ENCODE data around the gene HNRNPU. TPM values are rescaled to one million over a fixed set of nuclear protein-coding genes. Genes with fewer than 3 reads are reported as not detected.

Gene HNRNPU
- total and polyA plus RNA-seq, 2 of the 13 experiments (the other 11 are each of a cell fraction or from before 2014, with no cell fraction given) = 101 to 508 TPM

GRCh38 chr1:244835276-244836134 lies 28.8 kb downstream of the HNRNPU start, which contains the start of gene COX20 (continued):
- TF ChIP-seq, protein P1, sequence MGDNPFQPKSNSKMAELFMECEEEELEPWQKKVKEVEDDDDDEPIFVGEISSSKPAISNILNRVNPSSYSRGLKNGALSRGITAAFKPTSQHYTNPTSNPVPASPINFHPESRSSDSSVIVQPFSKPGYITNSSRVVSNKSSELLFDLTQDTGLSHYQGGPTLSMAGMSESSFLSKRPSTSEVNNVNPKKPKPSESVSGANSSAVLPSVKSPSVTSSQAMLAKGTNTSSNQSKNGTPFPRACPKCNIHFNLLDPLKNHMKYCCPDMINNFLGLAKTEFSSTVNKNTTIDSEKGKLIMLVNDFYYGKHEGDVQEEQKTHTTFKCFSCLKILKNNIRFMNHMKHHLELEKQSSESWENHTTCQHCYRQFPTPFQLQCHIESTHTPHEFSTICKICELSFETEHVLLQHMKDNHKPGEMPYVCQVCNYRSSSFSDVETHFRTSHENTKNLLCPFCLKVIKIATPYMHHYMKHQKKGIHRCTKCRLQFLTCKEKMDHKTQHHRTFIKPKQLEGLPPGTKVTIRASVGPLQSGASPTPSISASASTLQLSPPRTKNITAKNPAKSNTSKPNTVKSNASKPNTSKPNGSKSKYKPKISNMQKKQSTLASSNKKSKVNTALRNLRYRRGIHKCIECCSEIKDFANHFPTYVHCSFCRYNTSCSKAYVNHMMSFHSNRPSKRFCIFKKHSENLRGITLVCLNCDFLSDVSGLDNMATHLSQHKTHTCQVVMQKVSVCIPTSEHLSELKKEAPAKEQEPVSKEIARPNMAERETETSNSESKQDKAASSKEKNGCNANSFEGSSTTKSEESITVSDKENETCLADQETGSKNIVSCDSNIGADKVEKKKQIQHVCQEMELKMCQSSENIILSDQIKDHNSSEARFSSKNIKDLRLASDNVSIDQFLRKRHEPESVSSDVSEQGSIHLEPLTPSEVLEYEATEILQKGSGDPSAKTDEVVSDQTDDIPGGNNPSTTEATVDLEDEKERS (CRISPR knock-in tag; IDR thresholded peaks at IDR 0.05) = no peak
- TF ChIP-seq ZNF580 (CRISPR knock-in tag; IDR thresholded peaks at IDR 0.05; ENCODE audit: borderline replicate concordance, low read depth) = peak; percentile 83; the same call in 1 of the 2 replicates
- TF ChIP-seq, protein P2, sequence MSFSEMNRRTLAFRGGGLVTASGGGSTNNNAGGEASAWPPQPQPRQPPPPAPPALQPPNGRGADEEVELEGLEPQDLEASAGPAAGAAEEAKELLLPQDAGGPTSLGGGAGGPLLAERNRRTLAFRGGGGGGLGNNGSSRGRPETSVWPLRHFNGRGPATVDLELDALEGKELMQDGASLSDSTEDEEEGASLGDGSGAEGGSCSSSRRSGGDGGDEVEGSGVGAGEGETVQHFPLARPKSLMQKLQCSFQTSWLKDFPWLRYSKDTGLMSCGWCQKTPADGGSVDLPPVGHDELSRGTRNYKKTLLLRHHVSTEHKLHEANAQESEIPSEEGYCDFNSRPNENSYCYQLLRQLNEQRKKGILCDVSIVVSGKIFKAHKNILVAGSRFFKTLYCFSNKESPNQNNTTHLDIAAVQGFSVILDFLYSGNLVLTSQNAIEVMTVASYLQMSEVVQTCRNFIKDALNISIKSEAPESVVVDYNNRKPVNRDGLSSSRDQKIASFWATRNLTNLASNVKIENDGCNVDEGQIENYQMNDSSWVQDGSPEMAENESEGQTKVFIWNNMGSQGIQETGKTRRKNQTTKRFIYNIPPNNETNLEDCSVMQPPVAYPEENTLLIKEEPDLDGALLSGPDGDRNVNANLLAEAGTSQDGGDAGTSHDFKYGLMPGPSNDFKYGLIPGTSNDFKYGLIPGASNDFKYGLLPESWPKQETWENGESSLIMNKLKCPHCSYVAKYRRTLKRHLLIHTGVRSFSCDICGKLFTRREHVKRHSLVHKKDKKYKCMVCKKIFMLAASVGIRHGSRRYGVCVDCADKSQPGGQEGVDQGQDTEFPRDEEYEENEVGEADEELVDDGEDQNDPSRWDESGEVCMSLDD (CRISPR knock-in tag; IDR thresholded peaks at IDR 0.05; ENCODE audit: borderline replicate concordance) = no peak
- TF ChIP-seq MIXL1 (CRISPR knock-in tag; IDR thresholded peaks at IDR 0.05) = no peak
- 0 out of 2 replicates have a peak, but pooled peaks have one; percentile 19 for TF ChIP-seq HNRNPUL1 (IDR thresholded peaks at IDR 0.05; ENCODE audit: low read depth, low read length)
- 0 out of 2 replicates have a peak, but pooled peaks have one; percentile 52 for TF ChIP-seq GLMP (CRISPR knock-in tag; IDR thresholded peaks at IDR 0.05; ENCODE audit: borderline replicate concordance)
- no peak for TF ChIP-seq ZNF337 (CRISPR knock-in tag; IDR thresholded peaks at IDR 0.05; ENCODE audit: borderline replicate concordance, low read depth)
- TF ChIP-seq, protein P3, sequence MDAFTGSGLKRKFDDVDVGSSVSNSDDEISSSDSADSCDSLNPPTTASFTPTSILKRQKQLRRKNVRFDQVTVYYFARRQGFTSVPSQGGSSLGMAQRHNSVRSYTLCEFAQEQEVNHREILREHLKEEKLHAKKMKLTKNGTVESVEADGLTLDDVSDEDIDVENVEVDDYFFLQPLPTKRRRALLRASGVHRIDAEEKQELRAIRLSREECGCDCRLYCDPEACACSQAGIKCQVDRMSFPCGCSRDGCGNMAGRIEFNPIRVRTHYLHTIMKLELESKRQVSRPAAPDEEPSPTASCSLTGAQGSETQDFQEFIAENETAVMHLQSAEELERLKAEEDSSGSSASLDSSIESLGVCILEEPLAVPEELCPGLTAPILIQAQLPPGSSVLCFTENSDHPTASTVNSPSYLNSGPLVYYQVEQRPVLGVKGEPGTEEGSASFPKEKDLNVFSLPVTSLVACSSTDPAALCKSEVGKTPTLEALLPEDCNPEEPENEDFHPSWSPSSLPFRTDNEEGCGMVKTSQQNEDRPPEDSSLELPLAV (CRISPR knock-in tag; conservative IDR thresholded peaks at IDR 0.05; ENCODE audit: low read depth) = peak; percentile 75; the same call in 1 of the 2 replicates
- no peak for TF ChIP-seq SNAI1 (CRISPR knock-in tag; IDR thresholded peaks at IDR 0.05; ENCODE audit: borderline replicate concordance)
- peak; percentile 50; the same call in 1 of the 2 replicates for TF ChIP-seq SRY (CRISPR knock-in tag; IDR thresholded peaks at IDR 0.05)
- TF ChIP-seq ELF3 (CRISPR knock-in tag; IDR thresholded peaks at IDR 0.05) = no peak
- TF ChIP-seq SNAPC4 (CRISPR knock-in tag; IDR thresholded peaks at IDR 0.05) = no peak
- TF ChIP-seq ZNF746 (CRISPR knock-in tag; IDR thresholded peaks at IDR 0.05) = peak; percentile 75

Measured in HepG2 (cell line).